Epidermal melanocyte (primary cell): ENCODE measurements around the gene ATP13A2.

Source experiments
- DNase-seq: peaks from one replicate; pipeline ENCODE4 v3.0.0; 2011; ENCODE audit warnings: low spot score; ENCODE audit not compliant: insufficient read length

Gene ATP13A2

GRCh38 chr1:17005365-17005740 is 6.4 kb downstream of the ATP13A2 start:
- no peak for DNase-seq

- DNase-seq: peak; percentile 5
Measured at GRCh38 chr1:17004466-17005364, 7.0 kb downstream of the ATP13A2 start.

- DNase-seq: no peak
Measured at GRCh38 chr1:17002524-17002902, 9.2 kb downstream of the ATP13A2 start.

GRCh38 chr1:17001760-17002523 is 9.8 kb downstream of the ATP13A2 start:
- DNase-seq: peak; percentile 11

- no peak for DNase-seq
Measured at GRCh38 chr1:16999863-17000262, 11.9 kb downstream of the ATP13A2 start.

- peak; percentile 7 for DNase-seq
Measured at GRCh38 chr1:16998589-16998988, 13.1 kb downstream of the ATP13A2 start.

- DNase-seq: no peak
Measured at GRCh38 chr1:16996845-16997244, 14.9 kb downstream of the ATP13A2 start.

- DNase-seq: no peak
Measured at GRCh38 chr1:16993521-16994038, 18.1 kb downstream of the ATP13A2 start.

GRCh38 chr1:16992675-16993074 is 19.1 kb downstream of the ATP13A2 start:
- DNase-seq: no peak

GRCh38 chr1:16992102-16992501 is 19.6 kb downstream of the ATP13A2 start:
- DNase-seq: no peak

- DNase-seq: no peak
Measured at GRCh38 chr1:16991571-16991970, 20.2 kb downstream of the ATP13A2 start.

- DNase-seq: no peak
Measured at GRCh38 chr1:16989676-16990391, 21.9 kb downstream of the ATP13A2 start.

GRCh38 chr1:16988210-16988609 is 23.5 kb downstream of the ATP13A2 start:
- no peak for DNase-seq

GRCh38 chr1:16986962-16987361 is 24.8 kb downstream of the ATP13A2 start:
- DNase-seq: no peak

- no peak for DNase-seq
Measured at GRCh38 chr1:16986560-16986959, 25.2 kb downstream of the ATP13A2 start.

GRCh38 chr1:16986113-16986512 is 25.6 kb downstream of the ATP13A2 start:
- no peak for DNase-seq

GRCh38 chr1:16984717-16985116 is 27.0 kb downstream of the ATP13A2 start:
- DNase-seq: no peak

GRCh38 chr1:16983649-16984048 is 28.1 kb downstream of the ATP13A2 start:
- no peak for DNase-seq

GRCh38 chr1:16982902-16983301 is 28.8 kb downstream of the ATP13A2 start:
- DNase-seq: no peak

GRCh38 chr1:16981269-16981849 is 30.4 kb downstream of the ATP13A2 start:
- no peak for DNase-seq
